HCT116 (cell line): ENCODE results near the gene TMEM204.

Experiments
- POLR2AphosphoS5 ChIP-seq: IDR thresholded peaks from 2 replicates; pipeline ENCODE4 v1.6.1; 2011; ENCODE audit warnings: mild to moderate bottlenecking, low read depth, low read length, moderate library complexity
- TF ChIP-seq, protein P1 (sequence below), 3 experiments: fragments of 200-600 bp in 1 of 3; sonication (generic) in 1 of 3; IDR thresholded peaks in 2 of 3; conservative IDR thresholded peaks in 1 of 3; 2 replicates each; pipeline ENCODE4 v1.5.1; 2012 to 2017; ENCODE audit warnings: low read depth in 2 of 3, low read length in 2 of 3, antibody characterized with exemption in 1 of 3, borderline replicate concordance in 1 of 3, control low read depth in 1 of 3, mild to moderate bottlenecking in 1 of 3, mixed read lengths in 1 of 3, mixed run types in 1 of 3, moderate library complexity in 1 of 3; ENCODE audit not compliant: insufficient read depth in 1 of 3

- no peak for TF ChIP-seq POLR2AphosphoS5
- TF ChIP-seq, protein P1, sequence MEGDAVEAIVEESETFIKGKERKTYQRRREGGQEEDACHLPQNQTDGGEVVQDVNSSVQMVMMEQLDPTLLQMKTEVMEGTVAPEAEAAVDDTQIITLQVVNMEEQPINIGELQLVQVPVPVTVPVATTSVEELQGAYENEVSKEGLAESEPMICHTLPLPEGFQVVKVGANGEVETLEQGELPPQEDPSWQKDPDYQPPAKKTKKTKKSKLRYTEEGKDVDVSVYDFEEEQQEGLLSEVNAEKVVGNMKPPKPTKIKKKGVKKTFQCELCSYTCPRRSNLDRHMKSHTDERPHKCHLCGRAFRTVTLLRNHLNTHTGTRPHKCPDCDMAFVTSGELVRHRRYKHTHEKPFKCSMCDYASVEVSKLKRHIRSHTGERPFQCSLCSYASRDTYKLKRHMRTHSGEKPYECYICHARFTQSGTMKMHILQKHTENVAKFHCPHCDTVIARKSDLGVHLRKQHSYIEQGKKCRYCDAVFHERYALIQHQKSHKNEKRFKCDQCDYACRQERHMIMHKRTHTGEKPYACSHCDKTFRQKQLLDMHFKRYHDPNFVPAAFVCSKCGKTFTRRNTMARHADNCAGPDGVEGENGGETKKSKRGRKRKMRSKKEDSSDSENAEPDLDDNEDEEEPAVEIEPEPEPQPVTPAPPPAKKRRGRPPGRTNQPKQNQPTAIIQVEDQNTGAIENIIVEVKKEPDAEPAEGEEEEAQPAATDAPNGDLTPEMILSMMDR (IDR thresholded peaks at IDR 0.05 in 2 of 3, conservative IDR thresholded peaks at IDR 0.05 in 1 of 3; ENCODE audit: borderline replicate concordance in 1 of 3, insufficient read depth in 1 of 3, low read depth in 2 of 3, low read length in 2 of 3), result no peak
These were observed 26.7 kb downstream of the TMEM204 start for GRCh38 chr16:1560153-1560552.
